Camera-type eye (tissue), 1 donor: ENCODE data around the gene FAM76B. TPM values are rescaled to one million over a fixed set of nuclear protein-coding genes. Genes with fewer than 3 reads are reported as not detected.

Experiments
- total RNA-seq: library from RNA; depleted of rRNA; stranded (reverse); fragments of >200 nt; gene quantifications from one replicate; pipeline ENCODE4 v1.2.3, GENCODE V29; 2014

Gene FAM76B
- total RNA-seq: 79.4 TPM

GRCh38 chr11:95789506-95790122, at the start of gene FAM76B:
Gene FAM76B, minus strand, starts transcription at chr11:95789782. Its CDS starts 304 bp downstream, at chr11:95789478.

GRCh38 chr11:95790123-95790932, 746 bp upstream of the FAM76B start, which contains the start of gene CEP57:
Gene CEP57, plus strand, starts transcription at chr11:95790498. Its CDS starts 201 bp downstream, at chr11:95790699.

Other genes with a start within 250 kb of the FAM76B start
- gene CEP57, start 716 bp upstream of the FAM76B start, total RNA-seq: 102 TPM
- 47.3 TPM for gene MTMR2, start 134.3 kb upstream of the FAM76B start, total RNA-seq